ENCODE data around the gene GAS6. TPM values are rescaled to one million over a fixed set of nuclear protein-coding genes. Genes with fewer than 3 reads are reported as not detected.
A peak's percentile ranks its signal among the peaks of the same experiment; 100 is the strongest.

The GAS6 gene
- total RNA-seq, 1 donor from 2014 or later = 70.0 TPM

DNA sequence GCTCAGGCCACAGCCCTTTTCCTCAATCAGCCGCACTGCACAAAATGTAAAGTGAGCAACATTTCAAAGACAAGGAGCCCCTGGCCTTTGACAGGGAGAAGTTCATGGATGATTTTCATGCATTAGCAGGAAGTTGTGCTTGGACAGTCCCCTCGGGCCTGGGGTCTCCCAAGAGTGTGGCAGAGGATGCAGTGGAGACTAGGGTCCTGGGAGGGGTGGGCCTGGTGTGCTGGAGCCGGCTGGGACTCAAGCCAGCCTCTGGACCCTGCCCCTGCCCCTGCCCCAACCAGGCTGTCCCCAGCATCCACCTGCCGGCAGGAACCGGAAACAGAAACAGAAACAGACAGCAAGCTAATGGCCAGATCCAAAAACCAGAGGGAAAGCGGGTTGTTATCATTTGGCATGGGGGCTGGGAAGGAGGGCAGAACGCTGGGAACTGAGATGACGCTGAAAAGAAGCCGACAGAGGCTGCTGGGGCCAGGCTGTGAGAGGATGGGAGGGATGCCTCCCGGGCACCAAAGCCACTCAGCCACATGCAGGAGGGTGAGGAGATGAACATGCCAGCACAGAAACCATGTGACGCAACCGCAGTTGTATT, 2.3 kb downstream of the GAS6 start:
- no peak overlapping the region for H3K4me3 ChIP-seq (ENCODE audit: low read depth, low read length)

DNA sequence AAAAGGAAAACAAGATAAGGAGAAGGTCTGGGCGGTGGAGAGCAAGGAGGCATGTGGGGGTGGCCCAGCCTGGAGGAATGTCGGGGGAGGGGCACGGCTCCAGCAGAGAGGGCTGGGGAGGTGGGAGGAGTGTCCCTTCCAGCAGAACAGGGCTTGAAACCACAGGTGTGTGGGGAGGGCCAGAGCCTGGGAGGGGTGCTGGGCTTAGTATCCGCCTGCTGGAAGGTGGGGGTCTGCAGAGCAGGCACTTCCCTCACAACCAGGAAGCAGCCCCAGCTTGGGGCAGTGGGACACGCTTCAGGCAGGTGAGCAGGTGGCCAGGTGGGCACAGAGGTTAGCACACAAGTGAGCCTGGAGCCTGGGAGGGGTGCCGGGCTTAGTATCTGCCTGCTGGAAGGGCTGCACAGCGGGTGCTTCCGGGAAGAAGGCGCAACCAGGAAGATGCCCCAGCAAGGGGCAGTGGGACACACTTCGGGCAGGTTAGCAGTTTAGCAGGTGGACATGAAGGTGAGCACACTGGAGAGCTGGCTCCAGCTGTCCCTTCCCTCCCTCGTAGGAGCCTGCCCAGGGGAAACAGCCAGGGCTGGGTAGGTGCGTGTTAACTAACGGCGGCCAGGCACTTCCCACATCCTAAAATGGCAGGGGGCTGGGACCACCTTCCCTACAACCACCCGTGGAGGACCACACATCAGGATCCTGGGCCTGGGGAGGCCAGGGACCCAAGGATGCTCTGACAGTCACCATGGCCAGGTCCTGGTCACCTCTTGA, 3.0 kb downstream of the GAS6 start:
- Histone ChIP-seq H3K27me3 (ENCODE audit: control insufficient read depth, insufficient read depth, low read length) (no peaks in the 10 kb centered on the region), H3K36me3 (ENCODE audit: control insufficient read depth, insufficient read depth, low read length) (peaks cover 5% of the 10 kb centered on the region), H3K4me3 (ENCODE audit: low read depth, low read length) (no peak overlapping the region)
- DNase-seq (ENCODE audit: low read depth) = no peak
- TF ChIP-seq, protein P1, sequence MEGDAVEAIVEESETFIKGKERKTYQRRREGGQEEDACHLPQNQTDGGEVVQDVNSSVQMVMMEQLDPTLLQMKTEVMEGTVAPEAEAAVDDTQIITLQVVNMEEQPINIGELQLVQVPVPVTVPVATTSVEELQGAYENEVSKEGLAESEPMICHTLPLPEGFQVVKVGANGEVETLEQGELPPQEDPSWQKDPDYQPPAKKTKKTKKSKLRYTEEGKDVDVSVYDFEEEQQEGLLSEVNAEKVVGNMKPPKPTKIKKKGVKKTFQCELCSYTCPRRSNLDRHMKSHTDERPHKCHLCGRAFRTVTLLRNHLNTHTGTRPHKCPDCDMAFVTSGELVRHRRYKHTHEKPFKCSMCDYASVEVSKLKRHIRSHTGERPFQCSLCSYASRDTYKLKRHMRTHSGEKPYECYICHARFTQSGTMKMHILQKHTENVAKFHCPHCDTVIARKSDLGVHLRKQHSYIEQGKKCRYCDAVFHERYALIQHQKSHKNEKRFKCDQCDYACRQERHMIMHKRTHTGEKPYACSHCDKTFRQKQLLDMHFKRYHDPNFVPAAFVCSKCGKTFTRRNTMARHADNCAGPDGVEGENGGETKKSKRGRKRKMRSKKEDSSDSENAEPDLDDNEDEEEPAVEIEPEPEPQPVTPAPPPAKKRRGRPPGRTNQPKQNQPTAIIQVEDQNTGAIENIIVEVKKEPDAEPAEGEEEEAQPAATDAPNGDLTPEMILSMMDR (IDR thresholded peaks at IDR 0.05; ENCODE audit: insufficient read depth, low read length, severe bottlenecking) = no peak
- FAIRE-seq = no peak

More for the DNA sequence above, 2.3 kb downstream of the GAS6 start:
- DNase-seq (ENCODE audit: low read depth) = peak; percentile 80
- Histone ChIP-seq H3K27me3 (ENCODE audit: control insufficient read depth, insufficient read depth, low read length) (no peaks in the 10 kb centered on the region), H3K36me3 (ENCODE audit: control insufficient read depth, insufficient read depth, low read length) (peaks cover 5% of the 10 kb centered on the region)
- TF ChIP-seq, protein P1 (IDR thresholded peaks at IDR 0.05; ENCODE audit: insufficient read depth, low read length, severe bottlenecking) = peak; percentile 3
- no peak for FAIRE-seq

DNA sequence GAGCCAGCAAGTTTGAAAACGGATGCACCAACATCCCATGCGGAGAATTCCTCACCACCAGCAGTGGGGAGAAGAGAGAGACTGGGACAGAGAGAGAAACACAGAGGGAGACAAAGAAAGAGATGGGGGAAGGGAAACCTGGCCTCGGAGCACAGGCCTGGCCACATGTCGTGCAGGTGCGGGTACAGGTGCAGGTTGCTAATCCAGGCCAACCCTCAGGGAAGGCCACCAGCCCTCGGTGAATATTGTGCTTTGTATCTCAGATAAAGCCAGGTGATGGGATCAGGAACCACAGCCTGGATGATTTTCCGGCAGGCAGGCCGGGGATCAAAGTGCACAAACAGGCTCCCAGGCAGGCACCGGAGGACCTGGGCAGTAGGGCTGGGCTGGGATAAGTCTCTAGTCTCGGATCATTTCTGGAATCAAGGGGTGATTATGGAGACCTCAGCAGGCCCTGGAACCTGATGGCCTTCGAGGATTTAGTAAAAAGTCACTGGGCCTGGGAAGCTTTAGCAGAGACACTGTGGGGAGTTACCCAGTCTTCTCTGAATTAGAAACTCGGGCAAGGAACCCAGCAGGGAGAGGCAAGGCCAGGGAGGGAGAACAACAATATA, 3.7 kb downstream of the GAS6 start:
- Histone ChIP-seq H3K27me3 (ENCODE audit: control insufficient read depth, insufficient read depth, low read length) (no peaks in the 10 kb centered on the region), H3K4me3 (ENCODE audit: low read depth, low read length) (no peak overlapping the region), H3K36me3 (ENCODE audit: control insufficient read depth, insufficient read depth, low read length) (peaks cover 5% of the 10 kb centered on the region)
- FAIRE-seq (peak; percentile 55), DNase-seq (ENCODE audit: low read depth) (no peak)
- TF ChIP-seq, protein P1 (IDR thresholded peaks at IDR 0.05; ENCODE audit: insufficient read depth, low read length, severe bottlenecking) = no peak

DNA sequence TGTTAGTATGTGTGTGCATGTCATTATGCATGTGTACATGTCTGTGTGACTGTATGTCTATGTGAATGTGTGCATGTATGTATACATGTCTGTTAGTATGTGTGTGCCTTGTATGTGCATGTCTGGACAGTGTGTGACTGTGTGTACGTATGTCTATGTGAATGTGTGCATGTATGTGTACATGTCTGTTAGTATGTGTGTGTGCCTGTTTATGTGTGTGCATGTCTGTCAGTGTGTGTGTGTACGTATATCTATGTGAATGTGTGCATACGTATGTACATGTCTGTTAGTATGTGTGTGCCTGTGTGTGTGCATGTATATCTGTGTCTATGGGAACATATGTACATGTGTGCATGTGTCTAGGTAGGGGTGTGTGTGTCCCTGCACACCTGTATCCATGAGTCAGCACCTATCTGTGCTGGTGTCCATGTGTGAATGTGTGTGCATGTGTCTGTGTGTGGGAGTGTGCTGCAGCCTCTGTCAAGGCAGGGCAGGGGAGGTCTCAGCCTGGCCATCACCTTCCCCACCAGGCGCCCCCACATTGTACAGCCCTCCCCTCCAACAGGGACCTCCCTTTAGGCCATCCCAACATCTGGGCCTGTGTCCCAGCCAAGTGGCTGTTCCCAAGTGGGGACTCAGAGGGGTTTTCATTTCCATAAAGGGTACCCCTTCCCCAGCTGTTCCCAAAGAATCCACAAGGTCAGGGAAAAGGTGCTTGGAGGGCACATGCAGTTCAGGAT, 4.4 kb downstream of the GAS6 start:
- Histone ChIP-seq H3K36me3 (ENCODE audit: control insufficient read depth, insufficient read depth, low read length) (peaks cover 6% of the 10 kb centered on the region), H3K27me3 (ENCODE audit: control insufficient read depth, insufficient read depth, low read length) (no peaks in the 10 kb centered on the region), H3K4me3 (ENCODE audit: low read depth, low read length) (no peak overlapping the region)
- TF ChIP-seq, protein P1 (IDR thresholded peaks at IDR 0.05; ENCODE audit: insufficient read depth, low read length, severe bottlenecking) = no peak
- DNase-seq (ENCODE audit: low read depth) (no peak), FAIRE-seq (peak; percentile 80)

DNA sequence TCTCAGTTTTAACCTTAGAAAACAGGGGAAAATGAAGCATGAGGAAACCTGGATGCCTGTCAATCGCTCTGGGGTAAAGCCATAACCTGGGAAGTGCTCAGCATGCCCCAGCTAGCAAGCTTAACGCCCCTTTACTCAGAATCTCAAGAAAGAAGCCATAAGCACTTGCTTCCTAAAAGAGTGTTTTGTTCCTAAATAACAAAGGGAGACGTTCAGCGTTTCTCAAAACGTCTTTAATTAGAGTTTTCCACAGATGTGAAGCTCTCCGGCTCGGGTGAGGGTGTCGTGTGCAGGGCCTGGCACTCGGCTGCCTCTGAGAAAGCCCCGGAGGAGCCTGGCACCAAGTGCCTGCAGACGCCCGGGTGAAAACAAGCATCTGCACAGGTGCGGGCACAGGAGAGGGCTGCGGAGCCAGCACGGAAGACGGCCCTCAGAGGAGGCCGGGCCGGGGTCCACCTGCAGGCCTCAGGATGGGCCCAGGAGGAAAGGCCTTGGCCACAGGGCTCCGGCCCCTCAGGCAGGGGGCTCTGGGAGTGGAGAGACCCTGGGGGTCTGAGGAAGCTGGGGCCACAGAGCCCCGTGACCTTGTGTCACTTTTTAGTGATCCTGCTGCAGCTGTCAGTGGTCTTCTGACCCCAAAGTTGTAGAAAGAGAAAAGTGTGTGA, 6.2 kb downstream of the GAS6 start:
- Histone ChIP-seq H3K36me3 (ENCODE audit: control insufficient read depth, insufficient read depth, low read length) (peaks cover 6% of the 10 kb centered on the region), H3K27me3 (ENCODE audit: control insufficient read depth, insufficient read depth, low read length) (no peaks in the 10 kb centered on the region), H3K4me3 (ENCODE audit: low read depth, low read length) (no peak overlapping the region)
- TF ChIP-seq, protein P1 (IDR thresholded peaks at IDR 0.05; ENCODE audit: insufficient read depth, low read length, severe bottlenecking) = no peak
- DNase-seq (ENCODE audit: low read depth) (no peak), FAIRE-seq (no peak)
